NCI-H524 (cell line): ENCODE data around the gene HOXC11.

ENCODE experiments used
- DNase-seq, 2 experiments: peaks; one replicate each; lab custom pipeline; 2025; lab: John Stamatoyannopoulos, UW

HOXC11 gene

GRCh38 chr12:53956914-53957536, 15.9 kb upstream of the HOXC11 start:
- DNase-seq = no peak

DNA sequence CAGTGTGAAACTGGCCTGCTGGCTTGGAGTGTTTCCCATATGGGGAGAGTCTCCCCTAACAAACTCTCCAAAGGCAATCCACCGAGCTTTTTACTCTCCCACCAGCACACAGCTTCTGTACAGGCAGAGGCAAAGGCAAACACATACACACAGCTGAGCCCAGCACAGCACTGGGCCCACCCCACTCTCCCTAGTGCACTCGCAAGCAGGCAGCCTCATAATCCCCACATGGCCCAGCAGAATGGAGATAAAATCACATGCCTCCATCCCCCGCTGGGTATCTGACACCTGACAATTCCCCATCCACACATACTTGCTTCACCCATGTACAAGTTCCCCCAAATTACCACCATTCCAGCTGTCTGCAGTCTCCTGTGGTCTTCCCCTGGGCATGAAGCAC, 14.8 kb upstream of the HOXC11 start:
- DNase-seq = peak in 1 of 2 experiments; percentile 17

DNA sequence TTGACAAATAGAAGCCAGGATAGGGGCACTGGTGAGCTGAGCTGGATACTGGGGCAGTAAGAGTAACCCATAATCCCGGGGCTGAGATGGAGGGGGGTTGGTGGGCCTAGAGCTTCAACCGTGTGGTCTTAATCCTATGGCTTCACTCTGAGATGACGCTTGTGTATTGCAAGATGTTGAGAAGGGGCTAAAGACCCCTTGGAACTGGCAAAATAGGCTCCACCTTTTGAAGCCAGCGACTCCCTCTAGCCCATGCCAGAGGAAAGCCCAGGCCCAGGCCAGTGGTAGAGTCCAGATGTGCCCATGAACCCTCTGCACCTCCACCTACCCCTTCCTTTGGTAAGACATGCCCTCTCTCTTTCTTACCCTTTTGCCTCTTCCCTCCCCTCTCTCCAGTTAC, 13.6 kb upstream of the HOXC11 start:
- no peak for DNase-seq

- no peak for DNase-seq
Measured at GRCh38 chr12:53960187-53961024, 12.5 kb upstream of the HOXC11 start.

- peak in 1 of 2 experiments; percentile 26 for DNase-seq
Measured at GRCh38 chr12:53961025-53961761, 11.7 kb upstream of the HOXC11 start.

GRCh38 chr12:53963005-53963404, 9.9 kb upstream of the HOXC11 start:
- DNase-seq = no peak

- DNase-seq = no peak
Measured at GRCh38 chr12:53963434-53964314, 9.3 kb upstream of the HOXC11 start.

GRCh38 chr12:53964315-53964713, 8.6 kb upstream of the HOXC11 start:
- DNase-seq = no peak

DNA sequence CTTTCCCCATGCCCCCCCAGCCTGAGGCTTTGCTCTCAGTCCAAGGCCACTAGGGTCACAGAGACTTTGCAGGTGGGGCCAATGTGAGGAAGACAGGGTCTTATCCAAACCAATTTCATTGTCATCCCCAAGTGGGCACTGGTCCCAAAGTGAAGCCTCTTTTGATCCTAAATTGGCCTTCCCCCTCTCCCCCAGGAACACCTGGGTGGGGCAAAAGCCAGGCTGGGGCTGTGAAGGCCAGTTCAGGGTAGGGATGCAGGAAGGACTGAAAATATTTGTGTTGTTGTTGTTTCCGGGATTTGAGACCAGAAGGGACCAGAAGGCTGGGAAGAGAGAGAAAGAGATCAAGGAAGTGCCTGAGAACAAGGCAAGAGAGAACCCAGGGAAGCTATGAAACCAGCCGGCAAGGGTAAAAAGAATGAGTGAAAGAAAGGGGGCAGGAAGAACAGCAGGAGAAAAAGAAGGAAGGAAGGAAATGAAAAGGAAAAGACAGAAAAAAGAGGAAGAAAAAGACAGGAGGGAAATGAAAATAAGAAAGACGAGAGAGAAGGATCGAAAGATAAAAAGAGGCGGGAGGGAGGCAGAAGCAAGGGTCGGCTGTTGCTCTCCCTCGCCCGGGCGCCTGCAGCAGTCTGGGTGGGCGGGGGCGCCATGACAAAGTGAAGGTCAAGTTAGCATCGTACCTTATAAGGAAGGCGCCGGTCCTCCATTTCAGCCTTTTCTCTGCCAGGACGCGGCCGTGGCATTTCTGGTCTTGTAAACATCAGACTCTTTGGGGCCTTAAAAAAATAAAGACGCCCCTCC, 7.4 kb upstream of the HOXC11 start:
- peak; percentile 24 to 26 for DNase-seq

- DNase-seq = no peak
Measured at GRCh38 chr12:53966085-53966384, 6.9 kb upstream of the HOXC11 start.

GRCh38 chr12:53966385-53967133, 6.4 kb upstream of the HOXC11 start:
- no peak for DNase-seq

GRCh38 chr12:53967421-53967925, 5.5 kb upstream of the HOXC11 start:
- peak; percentile 38 to 67 for DNase-seq

GRCh38 chr12:53968214-53969127, 4.5 kb upstream of the HOXC11 start:
- no peak for DNase-seq

DNA sequence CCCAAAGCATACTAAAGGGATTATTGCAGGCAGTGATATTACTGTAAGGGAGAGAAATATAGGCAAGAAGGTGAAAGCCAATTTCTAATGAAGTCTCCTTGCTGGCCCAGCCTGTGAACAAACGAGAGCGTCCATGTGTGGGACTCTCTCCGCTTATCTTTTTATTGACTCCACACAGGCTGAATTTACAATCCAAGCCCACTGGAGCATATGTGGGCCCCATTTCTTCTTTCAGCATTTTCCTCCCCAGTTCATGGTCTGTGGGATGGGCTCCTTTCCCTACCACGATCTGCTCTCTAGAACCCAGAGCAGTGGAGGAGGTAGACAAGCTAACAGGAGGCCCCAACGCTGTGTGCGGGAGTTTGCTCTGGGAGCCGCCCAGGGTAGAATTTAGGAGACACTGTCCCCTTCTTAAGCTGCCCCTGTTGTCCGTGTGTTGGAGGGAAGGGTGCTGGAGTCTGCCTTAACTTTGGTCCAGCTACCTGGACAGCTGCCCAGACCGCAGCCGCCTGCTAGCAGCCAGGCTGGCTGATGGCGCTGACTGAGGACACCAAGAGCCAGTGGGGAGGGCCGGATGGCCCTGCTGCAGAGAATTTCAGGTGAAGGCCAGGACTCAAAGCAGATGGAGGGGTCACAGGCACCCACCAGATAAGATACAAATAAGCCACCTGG, 3.2 kb upstream of the HOXC11 start:
- no peak for DNase-seq

DNA sequence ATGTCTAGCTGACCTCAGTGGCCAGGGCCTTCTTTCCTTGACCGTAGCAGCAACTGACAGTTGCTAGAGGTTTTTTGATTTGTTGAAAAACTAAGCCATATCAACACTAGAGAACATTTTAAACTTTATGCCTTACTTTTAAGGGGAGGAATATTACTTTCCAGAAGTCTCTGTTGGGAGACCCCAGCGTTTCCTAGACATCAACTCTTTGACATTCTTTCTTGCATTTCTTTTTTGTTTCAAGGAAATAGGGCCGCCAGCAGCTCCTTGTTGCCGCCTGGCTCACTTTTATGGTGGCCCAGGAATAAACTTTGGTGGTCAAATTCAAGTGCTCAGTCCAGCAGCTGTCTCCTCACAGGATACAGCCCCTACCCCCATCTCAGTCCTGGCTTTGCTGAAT, 2.5 kb upstream of the HOXC11 start:
- DNase-seq = no peak

DNA sequence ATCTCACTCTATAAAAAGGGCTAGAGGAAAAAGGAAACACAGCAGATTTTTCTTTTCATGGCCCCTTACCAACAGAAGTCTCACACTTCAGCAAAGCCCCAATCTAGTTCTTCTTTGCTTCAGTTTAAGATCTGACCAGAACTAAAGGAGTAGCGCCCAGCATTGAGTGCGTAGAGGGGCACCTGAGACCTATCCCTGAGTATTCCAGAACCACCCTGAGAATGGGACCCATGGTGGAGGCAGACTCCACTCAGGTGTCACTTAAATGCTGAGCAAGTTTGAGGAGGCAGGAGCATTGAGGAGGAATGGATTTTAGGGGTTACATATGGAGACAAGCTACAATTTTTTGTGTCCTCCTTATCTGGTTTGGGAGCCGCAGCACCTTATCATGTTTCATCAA, 1.8 kb upstream of the HOXC11 start:
- no peak for DNase-seq

DNA sequence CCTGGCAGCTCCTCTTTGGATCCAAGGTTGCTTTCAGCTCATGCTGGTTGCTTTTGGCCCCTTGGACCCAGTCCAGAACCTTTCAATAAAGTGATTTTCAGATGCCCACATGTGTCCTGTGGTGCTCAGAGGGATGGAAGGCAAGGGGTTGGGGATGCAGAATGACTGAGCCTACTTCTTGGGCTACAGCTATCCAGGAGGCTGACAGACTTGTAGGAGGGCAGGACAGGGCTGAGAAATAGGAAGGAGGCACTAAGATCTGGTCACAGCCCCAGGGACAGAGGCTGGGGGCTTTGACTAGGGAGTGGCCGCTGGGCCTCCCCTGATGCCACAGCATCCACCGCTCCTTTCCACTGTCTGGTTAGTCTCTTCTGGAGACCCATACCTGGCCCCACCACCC, 1.2 kb upstream of the HOXC11 start:
- no peak for DNase-seq

DNA sequence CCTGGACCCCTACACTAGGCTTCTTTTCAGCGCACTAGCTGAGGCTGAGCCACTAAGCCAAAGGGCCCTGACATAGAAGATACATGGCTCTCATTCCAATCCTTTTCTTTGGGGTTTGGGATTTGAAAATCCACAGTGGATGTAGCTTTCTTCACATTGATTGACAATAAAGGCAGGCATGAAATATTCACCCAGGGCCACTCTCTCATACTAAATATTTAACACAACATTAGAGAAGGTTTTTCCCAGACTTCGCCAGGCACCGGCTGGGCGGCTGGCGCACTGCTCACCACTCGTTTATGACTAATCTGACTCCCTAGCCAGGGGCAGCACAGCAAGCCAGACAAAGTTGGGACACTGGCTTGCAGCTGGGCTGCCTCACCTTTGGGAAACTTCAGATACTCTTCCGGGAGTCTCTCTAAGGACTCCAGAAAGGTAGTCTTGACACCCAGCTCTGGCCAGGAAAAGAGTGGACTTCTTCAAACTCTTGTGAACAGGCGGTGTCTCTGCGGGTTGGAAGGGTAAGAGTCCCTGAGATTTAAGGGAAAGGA, 699 bp upstream of the HOXC11 start:
- no peak for DNase-seq
